Measurements from ENCODE around the gene ASIC4. TPM values are rescaled to one million over a fixed set of nuclear protein-coding genes. Genes with fewer than 3 reads are reported as not detected.

Gene ASIC4
- total and polyA plus RNA-seq, 2 of the 4 experiments (the other 2 are of a cell fraction): 0.10 TPM; not detected in 1

GRCh38 chr2:219478916-219479315 is 35.4 kb upstream of the ASIC4 start:
- Histone ChIP-seq H4K8ac (ENCODE audit: low read depth in 2 of 2, low read length in 2 of 2) (no peak overlapping the region), H3K4me1 (ENCODE audit: control insufficient read depth, insufficient read depth, low read length) (peaks cover 3% of the 10 kb centered on the region; the same call in 1 of the 2 replicates), H3K79me1 (ENCODE audit: low read depth in 1 of 2, low read length in 2 of 2) (no peaks in the 10 kb centered on the region), H2BK5ac (ENCODE audit: low read depth, low read length, poor library complexity, severe bottlenecking) (no peak overlapping the region), H2AK9ac (replicated peaks; ENCODE audit: low read depth, low read length, poor library complexity) (no peak overlapping the region), H2AFZ (replicated peaks; ENCODE audit: low read length, poor library complexity) (no peak overlapping the region), H3K9me3 (ENCODE audit: control insufficient read depth, insufficient read depth, low read length) (no peaks in the 10 kb centered on the region), H3K27ac (ENCODE audit: insufficient read depth, low read length) (no peak overlapping the region), H3K27me3 (ENCODE audit: control insufficient read depth, insufficient read depth, low read length) (no peaks in the 10 kb centered on the region), H3K56ac (ENCODE audit: extremely low read depth, insufficient read depth, low read length) (no peak overlapping the region), H3K4ac (ENCODE audit: low read depth, low read length) (no peak overlapping the region), H4K20me1 (ENCODE audit: insufficient read depth, low read length) (no peaks in the 10 kb centered on the region), H4K91ac (ENCODE audit: insufficient read depth, low read depth, low read length) (no peak overlapping the region), H3K23ac (ENCODE audit: low read depth, low read length) (no peak overlapping the region), H2BK120ac (ENCODE audit: low read depth, low read length) (no peak overlapping the region), H2BK20ac (ENCODE audit: low read depth, low read length) (no peak overlapping the region), H3K18ac (ENCODE audit: low read depth, low read length) (no peak overlapping the region), H3K4me2 (ENCODE audit: low read depth, low read length) (no peak overlapping the region), H3K14ac (replicated peaks; ENCODE audit: low read depth, low read length) (no peak overlapping the region), H3K9ac (ENCODE audit: low read depth, low read length) (no peak overlapping the region), H2AK5ac (ENCODE audit: low read depth, low read length) (no peak overlapping the region), H3K4me3 (ENCODE audit: insufficient read depth, low read depth, low read length) (no peak overlapping the region), H3K9me1 (ENCODE audit: insufficient read depth, low read length) (no peaks in the 10 kb centered on the region), H3K36me3 (ENCODE audit: control insufficient read depth, insufficient read depth, low read length) (peaks cover 46% of the 10 kb centered on the region), H4K5ac (ENCODE audit: low read depth, low read length) (no peak overlapping the region), H2BK15ac (ENCODE audit: low read depth, low read length) (no peak overlapping the region)
- ChIA-PET POLR2A (ENCODE audit: unreplicated experiment) (no interaction called here), CTCF (no interaction called here)
- WGBS, 2 experiments (ENCODE audit: extremely low coverage in 2 of 2, insufficient read length in 1 of 2): 86% methylated on average over 4 of the region's 8 CpGs; no CpG with 5 or more reads in 1 of the 2 experiments
- intact Hi-C loops (cut with micrococcal nuclease) (no loop called here), dilution Hi-C loops (cut with HindIII; ENCODE audit: low sequenced_read_pairs, unreplicated experiment) (no loop called here), in situ Hi-C loops (cut with MboI; ENCODE audit: low sequenced_read_pairs) (no loop called here)
- BruUV-seq (replicated peaks): no TSS peak
- DNase-seq: no peak
- no peak for ATAC-seq (ENCODE audit: low read depth)
- no peak for TF ChIP-seq RAD21 (IDR thresholded peaks at IDR 0.05; ENCODE audit: low read length)
- TF ChIP-seq SMC3 (IDR thresholded peaks at IDR 0.05; ENCODE audit: low read depth, low read length): no peak
- no peak for TF ChIP-seq BHLHE40 (IDR thresholded peaks at IDR 0.05; ENCODE audit: low read depth, low read length)
- no peak for TF ChIP-seq MAFK (IDR thresholded peaks at IDR 0.05; ENCODE audit: low read depth, low read length)
- no peak for TF ChIP-seq FOS (IDR thresholded peaks at IDR 0.05; ENCODE audit: low read depth, low read length)
- no peak for TF ChIP-seq CHD1 (IDR thresholded peaks at IDR 0.05; ENCODE audit: low read depth, low read length)
- no peak for TF ChIP-seq CEBPB (IDR thresholded peaks at IDR 0.05; ENCODE audit: low read depth, low read length)
- TF ChIP-seq POLR2A (IDR thresholded peaks at IDR 0.05; ENCODE audit: low read depth, low read length): no peak
